ENCODE results near the gene MATN1.

DNA sequence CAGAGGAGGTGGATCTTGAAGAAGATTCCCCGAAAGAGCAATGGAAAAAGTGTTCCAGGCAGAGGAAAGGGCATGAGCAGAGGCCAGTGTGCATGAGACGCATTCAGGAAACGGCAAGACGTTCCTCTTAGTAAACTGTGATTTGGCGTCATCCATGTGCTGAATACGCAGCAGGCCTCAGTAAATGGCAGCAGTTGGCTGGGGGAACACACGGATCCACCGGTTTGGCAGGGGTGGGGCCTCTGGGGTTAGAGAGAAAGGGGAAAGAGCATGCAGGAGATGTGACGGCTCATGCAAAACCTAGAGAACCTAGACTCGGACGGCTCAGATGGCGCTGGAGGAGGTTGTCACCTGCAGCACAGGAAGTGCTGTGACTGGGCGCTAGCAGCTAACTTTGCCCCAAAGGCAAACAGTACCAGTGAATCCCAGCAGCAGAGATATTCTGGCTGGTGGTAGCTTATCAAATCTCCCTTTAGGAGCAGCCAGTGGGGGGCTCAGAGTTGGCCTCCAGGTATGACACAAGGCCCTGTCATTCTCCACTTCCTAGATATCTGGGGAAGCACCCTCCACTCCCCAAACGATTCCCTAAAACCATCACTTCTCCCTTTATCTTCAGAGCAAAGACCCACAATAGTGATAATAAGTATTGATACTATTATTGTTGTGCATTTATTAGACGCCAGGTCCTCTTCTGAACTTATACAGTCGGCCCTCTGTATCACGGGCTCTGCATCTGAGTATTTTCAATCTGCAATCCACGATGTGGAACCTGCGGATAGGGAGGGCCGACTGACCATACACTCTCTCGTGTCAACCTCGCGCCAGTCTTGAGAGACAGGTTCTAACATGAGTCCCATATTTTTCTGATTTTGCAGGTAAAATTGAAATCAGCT, 26.6 kb upstream of the MATN1 start:
- TF ChIP-seq ZFP30 (CRISPR knock-in tag; IDR thresholded peaks at IDR 0.05) (no peak), PPARA (CRISPR knock-in tag; IDR thresholded peaks at IDR 0.05; ENCODE audit: borderline replicate concordance) (no peak), ARNTL (CRISPR knock-in tag; IDR thresholded peaks at IDR 0.05; ENCODE audit: borderline replicate concordance, low read depth) (no peak), ZC3H10 (CRISPR knock-in tag; IDR thresholded peaks at IDR 0.05) (no peak)

Measured in SK-N-SH treated with all-trans-retinoic acid at 6 μM for 48 hours (cell line).